Endothelial cell of umbilical vein (primary cell): ENCODE data around the gene CAMSAP1. TPM values are rescaled to one million over a fixed set of nuclear protein-coding genes. Genes with fewer than 3 reads are reported as not detected.

Source experiments
- BruUV-seq: library from RNA; stranded (reverse); fragments of 400-500 nt; replicated peaks from 2 replicates; lab custom pipeline; 2021; lab: Mats Ljungman, UMichigan
- CTCF ChIA-PET: fragments of 300-600, 350-600 bp; sonication (Branson Sonifier 250); formaldehyde crosslinking; loops from one replicate; lab custom pipeline; 2021; ENCODE audit warnings: antibody characterized with exemption, inconsistent platforms; lab: Charles Lee
- POLR2A ChIA-PET: fragments of 300-600, 350-600 bp; sonication (Branson Sonifier 250); formaldehyde crosslinking; loops from one replicate; lab custom pipeline; 2021; ENCODE audit warnings: antibody characterized with exemption, inconsistent platforms; lab: Charles Lee
- DNase-seq: peaks from one replicate; pipeline ENCODE4 v3.0.0-alpha.2; 2011; ENCODE audit warnings: low read depth, low spot score
- FAIRE-seq: peaks from 2 replicates; lab custom pipeline; 2011; peaks lifted over from hg19 to GRCh38; lab: Jason Lieb, UNC
- H2AFZ ChIP-seq: 2 replicates; pipeline ENCODE4 v1.6.0; 2012; ENCODE audit warnings: low read depth, low read length, control low read depth, inconsistent platforms
- H3K27ac ChIP-seq: 2 replicates; pipeline ENCODE4 v1.5.1; 2011; ENCODE audit warnings: low read depth, mild to moderate bottlenecking, control low read depth, low read length, moderate library complexity; ENCODE audit not compliant: insufficient read depth
- H3K27me3 ChIP-seq, 2 experiments: 2 replicates each; pipeline versions ENCODE4 v1.6.0 to v1.6.1; 2011; ENCODE audit warnings: low read length in 2 of 2, mixed read lengths in 1 of 2; ENCODE audit not compliant: control insufficient read depth in 2 of 2, insufficient read depth in 2 of 2
- H3K36me3 ChIP-seq, 2 experiments: 2 replicates in 1 of 2; 3 replicates in 1 of 2; pipeline ENCODE4 v1.5.1; 2011; ENCODE audit warnings: low read length in 2 of 2, mild to moderate bottlenecking in 1 of 2, moderate library complexity in 1 of 2; ENCODE audit not compliant: control insufficient read depth in 2 of 2, insufficient read depth in 2 of 2; ENCODE audit errors: extremely low read depth in 1 of 2
- H3K4me1 ChIP-seq: 3 replicates; pipeline ENCODE4 v1.5.1; 2011; ENCODE audit warnings: mild to moderate bottlenecking, low read length; ENCODE audit not compliant: control insufficient read depth, insufficient read depth; ENCODE audit errors: extremely low read depth
- H3K4me2 ChIP-seq: 2 replicates; pipeline ENCODE4 v1.6.1; 2011; ENCODE audit warnings: low read length, control low read depth, mixed read lengths; ENCODE audit not compliant: insufficient read depth
- H3K4me3 ChIP-seq, 3 experiments: fragments of 200-600 bp in 1 of 3; sonication (generic), shearing (Covaris generic) in 1 of 3; replicated peaks in 1 of 3; 2 replicates each; pipeline ENCODE4 v1.5.1; 2011 to 2016; ENCODE audit warnings: control low read depth in 3 of 3, low read length in 3 of 3, mild to moderate bottlenecking in 2 of 3, inconsistent platforms in 1 of 3, low read depth in 1 of 3, moderate library complexity in 1 of 3; ENCODE audit not compliant: insufficient read depth in 1 of 3
- H3K79me2 ChIP-seq: 2 replicates; pipeline ENCODE4 v1.6.0; 2012; ENCODE audit warnings: low read length, inconsistent platforms; ENCODE audit not compliant: control insufficient read depth, insufficient read depth
- H3K9ac ChIP-seq: replicated peaks from 2 replicates; pipeline ENCODE3; 2011; ENCODE audit warnings: low read length, control low read depth; ENCODE audit not compliant: insufficient read depth; ENCODE audit errors: extremely low read depth
- H3K9me1 ChIP-seq: replicated peaks from 3 replicates; pipeline ENCODE4 v1.6.0; 2011; ENCODE audit warnings: mild to moderate bottlenecking, low read length; ENCODE audit not compliant: control insufficient read depth, insufficient read depth; ENCODE audit errors: extremely low read depth
- H3K9me3 ChIP-seq: replicated peaks from 2 replicates; pipeline ENCODE4 v1.5.1; 2012; ENCODE audit warnings: low read length, inconsistent platforms; ENCODE audit not compliant: control insufficient read depth, insufficient read depth
- H4K20me1 ChIP-seq: replicated peaks from 2 replicates; pipeline ENCODE3; 2011; ENCODE audit warnings: mild to moderate bottlenecking, low read length; ENCODE audit not compliant: control insufficient read depth, insufficient read depth; ENCODE audit errors: extremely low read depth
- CTCF ChIP-seq, 2 donors: IDR thresholded peaks; 1 replicate in 1 of 2; 2 replicates in 1 of 2; pipeline ENCODE4 v1.5.1; 2011; ENCODE audit warnings: low read length in 2 of 2, mild to moderate bottlenecking in 2 of 2, moderate library complexity in 2 of 2, control low read depth in 1 of 2, inconsistent platforms in 1 of 2, low read depth in 1 of 2; ENCODE audit not compliant: insufficient read depth in 1 of 2; ENCODE audit errors: extremely low read depth in 1 of 2
- EZH2 ChIP-seq: IDR thresholded peaks from 2 replicates; pipeline ENCODE4 v1.6.1; 2012; ENCODE audit warnings: borderline replicate concordance, low read depth, mild to moderate bottlenecking, moderate library complexity, low read length, inconsistent platforms; ENCODE audit not compliant: severe bottlenecking
- FOS ChIP-seq: IDR thresholded peaks from 2 replicates; pipeline ENCODE4 v1.6.1; 2011; ENCODE audit warnings: mild to moderate bottlenecking, low read length, moderate library complexity, borderline replicate concordance; ENCODE audit not compliant: insufficient read depth
- GATA2 ChIP-seq: IDR thresholded peaks from 2 replicates; pipeline ENCODE4 v1.7.0; 2011; ENCODE audit warnings: low read depth, mild to moderate bottlenecking, moderate library complexity, mixed read lengths, low read length; ENCODE audit not compliant: insufficient read length, insufficient read depth
- JUN ChIP-seq: IDR thresholded peaks from 2 replicates; pipeline ENCODE4 v1.6.1; 2011; ENCODE audit warnings: borderline replicate concordance, low read depth; ENCODE audit not compliant: insufficient read length, insufficient read depth
- MAX ChIP-seq: IDR thresholded peaks from 2 replicates; pipeline ENCODE4 v1.6.1; 2011; ENCODE audit not compliant: insufficient read depth, insufficient read length
- MYC ChIP-seq: IDR thresholded peaks from one replicate; pipeline ENCODE4 v1.6.1; 2011; ENCODE audit warnings: mild to moderate bottlenecking, low read depth, low read length
- POLR2A ChIP-seq: IDR thresholded peaks from 2 replicates; pipeline ENCODE4 v1.6.1; 2012; ENCODE audit warnings: low read depth, mild to moderate bottlenecking, control low read depth, low read length
- POLR2AphosphoS5 ChIP-seq: IDR thresholded peaks from 2 replicates; pipeline ENCODE4 v1.6.1; 2012; ENCODE audit warnings: low read depth, mild to moderate bottlenecking, control low read depth, low read length, moderate library complexity; ENCODE audit not compliant: insufficient read depth
- dilution Hi-C: fragments of 300-500 bp; cut with MboI; formaldehyde crosslinking; loops from one replicate; pipeline ENCODE4 v1.15.0; 2019; ENCODE audit warnings: low sequenced_read_pairs; ENCODE audit not compliant: extremely low pct_ligation_motif_present
- intact Hi-C: fragments of 100-400 bp; cut with micrococcal nuclease; formaldehyde crosslinking; loops from one replicate; pipeline ENCODE4 v1.10.0; 2022
- polyA plus RNA-seq, 4 experiments: library from polyadenylated mRNA; depleted of rRNA in 3 of 4; stranded (reverse) in 3 of 4; unstranded in 1 of 4; fragments of >200 nt; gene quantifications; 2 replicates each; pipeline versions ENCODE4 v1.2.1 to v1.2.3, GENCODE V29; 2011 to 2012; ENCODE audit warnings: missing spikeins in 1 of 4
- total RNA-seq: library from RNA; stranded (reverse); gene quantifications from 2 replicates; pipeline ENCODE4 v1.2.3, GENCODE V29; 2021

Gene CAMSAP1
- total and polyA plus RNA-seq, 2 donors (not counting 3 experiments of a cell fraction or from before 2014, with no cell fraction given) = 8.1 to 25.5 TPM

- no peak overlapping the region for H3K27ac ChIP-seq
- dilution Hi-C loops (no loop called here), intact Hi-C loops (no loop called here)
- POLR2A ChIA-PET = no interaction called here
- FAIRE-seq = no peak
- H4K20me1 ChIP-seq = no peaks in the 10 kb centered on the region
- no peaks in the 10 kb centered on the region for H3K36me3 ChIP-seq
- H3K9ac ChIP-seq = no peak overlapping the region
- H3K9me3 ChIP-seq = no peaks in the 10 kb centered on the region
- no peak overlapping the region for H2AFZ ChIP-seq
- no peaks in the 10 kb centered on the region for H3K79me2 ChIP-seq
- CTCF ChIA-PET = no interaction called here
- H3K27me3 ChIP-seq = no peaks in the 10 kb centered on the region
- no TSS peak for BruUV-seq
- TF ChIP-seq JUN (no peak), MYC (no peak), MAX (no peak), CTCF (IDR thresholded peaks at IDR 0.05; ENCODE audit: extremely low read depth in 1 of 2, insufficient read depth in 1 of 2, low read depth in 1 of 2, low read length in 2 of 2) (no peak), POLR2A (no peak), FOS (no peak), EZH2 (no peak), GATA2 (no peak), POLR2AphosphoS5 (no peak)
- no peaks in the 10 kb centered on the region for H3K9me1 ChIP-seq
- no peak overlapping the region for H3K4me2 ChIP-seq
- peaks cover 1% of the 10 kb centered on the region for H3K4me1 ChIP-seq
- DNase-seq = no peak
- H3K4me3 ChIP-seq = no peak overlapping the region
These were observed 104.4 kb downstream of the CAMSAP1 start for GRCh38 chr9:135802876-135803419.
